GDM1 (cell line): ENCODE measurements around the gene DIAPH3.

ENCODE experiments used
- DNase-seq: peaks from one replicate; lab custom pipeline; 2025; lab: John Stamatoyannopoulos, UW

The DIAPH3 gene

DNA sequence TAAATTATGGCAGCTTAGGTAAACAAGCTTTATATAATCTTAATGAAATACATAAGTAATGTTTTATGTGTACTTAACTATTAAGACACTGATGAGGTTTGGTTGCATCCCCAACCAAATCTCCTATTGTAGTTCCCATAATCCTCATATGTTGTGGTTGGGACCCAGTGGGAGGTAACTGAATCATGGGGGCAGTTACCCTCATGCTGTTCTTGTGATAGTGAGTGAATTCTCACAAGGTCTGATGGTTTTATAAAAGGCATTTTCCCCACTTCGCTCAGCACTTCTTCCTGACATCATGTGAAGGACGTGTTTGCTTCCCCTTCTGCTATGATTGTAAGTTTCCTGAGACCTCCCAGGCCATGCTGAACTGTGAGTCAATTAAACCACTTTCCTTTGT, 212.7 kb downstream of the DIAPH3 start:
- no peak for DNase-seq

DNA sequence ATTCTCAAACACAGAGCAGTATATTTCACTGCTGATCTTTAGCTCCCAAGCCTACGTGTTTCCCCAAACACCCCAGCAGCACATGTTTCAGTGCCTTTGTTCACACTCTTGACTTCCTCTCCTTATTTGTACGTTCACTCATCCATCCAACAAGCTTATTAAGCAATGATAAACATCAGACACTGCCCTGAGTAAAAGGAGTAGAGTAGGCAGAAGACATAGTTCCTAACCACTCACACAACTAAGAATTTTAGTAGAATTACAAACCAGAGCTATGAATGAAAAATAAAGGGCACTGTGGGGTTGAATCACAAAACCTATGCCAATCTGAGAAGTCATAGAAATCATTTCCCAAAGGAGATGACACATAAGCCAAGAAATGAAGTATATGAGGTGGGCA, 213.5 kb downstream of the DIAPH3 start:
- no peak for DNase-seq

DNA sequence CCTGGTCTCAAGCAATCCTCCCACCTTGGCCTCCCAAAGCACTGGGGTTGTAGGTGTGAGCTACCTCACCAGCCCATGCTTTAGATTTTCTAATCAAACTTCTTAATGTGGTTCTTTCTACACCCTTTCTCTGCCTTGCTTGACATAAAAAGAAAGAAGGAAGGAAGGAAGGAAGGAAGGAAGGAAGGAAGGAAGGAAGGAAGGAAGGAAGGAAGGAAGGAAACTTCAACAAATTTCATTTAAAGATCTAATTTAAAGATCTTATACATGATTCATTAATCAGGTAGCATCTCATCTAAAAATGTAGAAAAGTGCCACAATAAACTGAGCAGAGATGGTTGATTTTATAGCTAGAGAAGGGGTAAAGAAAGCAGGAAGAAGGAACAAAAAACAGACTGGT, 215.0 kb downstream of the DIAPH3 start:
- no peak for DNase-seq

DNA sequence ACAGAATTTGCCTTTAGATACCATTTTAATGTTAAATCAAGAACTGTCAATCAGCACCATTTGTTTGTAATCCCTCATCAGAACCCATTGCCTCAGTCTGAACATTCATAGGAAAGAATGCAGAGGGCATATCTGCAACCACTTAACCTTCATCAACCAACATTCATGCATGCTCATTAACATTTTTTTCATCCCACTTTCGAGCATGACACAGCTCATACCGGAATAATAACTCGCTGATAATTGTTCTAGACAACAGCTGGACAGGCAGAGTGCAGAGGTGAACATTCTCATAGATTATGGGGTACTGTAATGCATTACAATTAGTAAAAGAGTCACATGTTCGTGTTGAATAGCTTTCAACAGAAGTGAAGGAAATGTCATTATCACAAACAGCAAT, 216.8 kb downstream of the DIAPH3 start:
- no peak for DNase-seq

- no peak for DNase-seq
These were observed 232.1 kb downstream of the DIAPH3 start for GRCh38 chr13:59931621-59932020.

DNA sequence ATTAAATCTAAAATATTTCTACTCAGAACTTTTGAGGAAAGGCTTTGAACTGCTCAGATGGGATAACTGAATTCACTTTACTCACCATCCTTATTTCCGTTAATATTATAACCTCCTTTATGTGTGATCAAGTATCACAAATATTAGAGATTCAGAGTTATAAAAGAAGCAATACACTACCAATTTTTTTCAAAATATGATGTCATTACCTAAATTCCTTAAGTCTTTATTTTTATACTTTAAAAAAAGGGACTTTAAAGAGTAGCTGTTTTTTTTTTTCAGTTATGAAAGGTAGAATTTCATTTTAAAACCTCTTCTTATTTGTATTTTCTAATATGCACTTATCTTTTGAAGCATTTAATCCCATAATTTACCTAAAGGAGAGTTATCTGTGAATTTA, 239.5 kb downstream of the DIAPH3 start:
- DNase-seq: no peak

GRCh38 chr13:59915252-59915651, 248.5 kb downstream of the DIAPH3 start:
- no peak for DNase-seq

DNA sequence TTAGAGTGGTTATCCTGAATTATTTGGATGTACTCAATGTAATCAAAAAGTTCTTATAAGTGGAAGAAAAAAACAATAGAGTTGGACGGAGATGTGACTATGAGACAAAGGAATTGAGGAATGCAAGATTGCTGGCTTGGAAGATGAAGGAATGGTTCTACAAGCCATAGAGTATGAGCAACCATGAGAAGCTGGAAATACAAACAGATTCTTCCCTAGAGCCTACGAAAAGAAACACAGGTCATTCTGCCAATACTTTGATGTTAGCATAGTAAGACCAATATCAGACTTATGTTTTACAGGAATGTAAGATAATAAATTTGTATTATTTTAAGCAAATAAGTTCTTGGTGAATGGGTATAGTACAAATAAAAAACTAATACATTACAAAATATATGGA, 249.2 kb downstream of the DIAPH3 start:
- no peak for DNase-seq

GRCh38 chr13:59906413-59907049, 257.2 kb downstream of the DIAPH3 start:
- DNase-seq: no peak

DNA sequence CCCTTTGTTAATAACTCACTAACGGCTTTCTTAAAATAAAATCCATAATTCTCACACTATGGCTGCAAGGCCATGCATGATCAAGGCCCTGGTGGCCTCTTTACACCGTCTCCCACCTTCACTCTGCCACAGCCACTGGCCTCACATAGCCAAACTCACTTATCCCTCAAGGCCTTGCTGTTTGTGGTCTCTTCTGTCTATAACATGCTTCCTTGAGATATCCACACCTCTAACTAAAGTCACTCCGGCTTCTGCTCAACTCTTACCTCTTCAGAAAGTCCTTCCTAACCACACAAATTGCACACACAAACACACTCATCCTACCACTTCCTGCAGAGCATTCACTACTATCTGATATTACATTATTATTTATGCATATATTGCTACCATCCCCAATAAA, 262.5 kb downstream of the DIAPH3 start:
- DNase-seq: no peak

GRCh38 chr13:59898066-59898465, 265.7 kb downstream of the DIAPH3 start:
- no peak for DNase-seq

- DNase-seq: no peak
These were observed 270.5 kb downstream of the DIAPH3 start for GRCh38 chr13:59893266-59893665.

DNA sequence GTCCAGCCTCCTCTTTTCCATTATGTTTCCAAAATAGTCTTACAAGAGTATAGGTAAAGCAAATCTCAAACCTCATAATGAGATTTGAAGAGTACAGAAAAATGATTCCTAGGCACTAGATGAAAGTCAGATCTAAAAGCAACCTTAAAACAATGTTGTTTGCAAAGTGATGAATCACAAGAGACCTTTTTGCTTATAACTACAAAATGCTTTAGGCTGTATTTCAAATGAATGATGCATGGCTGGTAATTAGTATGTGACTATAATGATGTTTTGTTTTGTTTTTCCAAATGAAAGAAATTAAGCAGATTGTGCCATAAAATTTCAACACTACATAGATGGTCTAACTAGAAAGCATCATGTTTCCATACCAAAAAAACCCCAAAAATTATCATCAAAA, 272.7 kb downstream of the DIAPH3 start:
- DNase-seq: no peak

GRCh38 chr13:59890054-59890453, 273.7 kb downstream of the DIAPH3 start:
- DNase-seq: no peak

- DNase-seq: no peak
These were observed 275.3 kb downstream of the DIAPH3 start for GRCh38 chr13:59888408-59888807.

GRCh38 chr13:59885076-59885475, 278.7 kb downstream of the DIAPH3 start:
- DNase-seq: no peak

DNA sequence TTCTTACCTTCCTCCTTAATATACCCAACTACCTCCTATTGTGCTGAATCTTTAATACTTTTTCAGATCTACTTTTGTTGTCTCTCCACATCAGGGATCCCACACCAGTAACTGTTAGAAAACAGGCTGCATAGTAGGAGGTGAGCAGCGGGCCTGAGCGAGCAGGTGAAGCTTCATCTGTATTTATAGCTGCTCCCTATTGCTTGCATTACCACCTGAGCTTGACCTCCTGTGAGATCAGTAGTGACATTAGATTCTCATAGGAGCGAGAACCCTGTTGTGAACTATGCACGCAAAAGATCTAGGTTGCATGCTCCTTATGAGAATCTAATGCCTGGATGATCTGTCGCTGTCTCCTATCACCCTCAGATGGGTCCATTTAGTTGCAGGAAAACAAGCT, 279.8 kb downstream of the DIAPH3 start:
- DNase-seq: no peak

GRCh38 chr13:59880468-59880867, 283.3 kb downstream of the DIAPH3 start:
- no peak for DNase-seq

- DNase-seq: no peak
These were observed 284.4 kb downstream of the DIAPH3 start for GRCh38 chr13:59879281-59879680.

DNA sequence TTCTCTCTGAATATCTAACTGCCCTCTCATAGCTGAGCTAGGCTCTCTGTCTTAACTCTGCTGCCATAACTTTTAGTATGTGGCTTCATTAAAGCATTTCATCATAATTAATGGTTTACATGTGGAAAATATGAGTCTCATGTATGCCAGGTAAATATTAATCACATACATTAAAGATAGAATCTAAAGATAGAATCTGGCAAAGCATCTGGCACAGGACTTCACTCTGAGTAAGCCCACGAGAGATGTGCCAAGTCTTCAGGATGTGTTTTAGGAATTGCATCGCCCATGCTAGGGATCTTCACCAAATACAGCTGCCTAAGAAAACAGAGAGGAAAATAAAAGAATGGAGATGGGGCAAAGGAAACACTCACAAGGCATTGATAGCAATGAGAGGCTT, 285.8 kb downstream of the DIAPH3 start:
- no peak for DNase-seq

DNA sequence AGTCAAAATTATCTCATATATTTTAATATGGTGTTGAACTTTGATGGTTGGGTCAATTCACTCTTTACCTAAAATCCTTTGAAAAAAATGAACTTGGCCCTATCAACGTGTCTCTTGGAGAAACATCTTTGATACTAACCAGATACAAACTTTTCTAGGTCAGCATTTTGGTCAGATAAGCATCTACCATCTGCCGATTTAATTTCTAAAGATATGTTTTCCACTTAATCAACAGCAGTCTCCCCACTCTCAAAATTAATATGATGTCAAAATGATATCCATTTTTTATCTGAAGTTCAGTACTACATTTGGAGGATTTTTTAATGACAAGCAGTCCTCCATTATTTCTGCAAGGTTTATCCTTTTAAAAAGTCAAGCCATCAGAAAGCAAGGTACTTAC, 288.8 kb downstream of the DIAPH3 start:
- no peak for DNase-seq

DNA sequence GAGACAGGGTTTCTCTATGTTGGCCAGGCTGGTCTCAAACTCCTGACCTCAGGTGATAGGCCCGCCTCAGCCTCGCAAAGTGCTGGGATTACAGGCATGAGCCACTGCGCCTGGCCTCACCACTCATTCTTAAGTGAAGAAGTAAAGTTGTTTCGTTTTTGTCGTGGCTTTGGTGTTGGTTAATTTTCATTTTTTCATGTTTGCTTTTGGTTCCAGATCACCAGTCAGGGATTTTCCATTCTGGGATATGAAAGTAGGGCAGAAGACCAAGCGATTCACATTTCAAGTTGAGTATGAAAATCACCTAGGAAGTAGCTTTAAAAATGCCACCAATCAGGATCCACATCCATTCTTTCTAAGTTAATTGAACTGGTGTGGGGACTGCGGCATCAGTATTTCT, 289.9 kb downstream of the DIAPH3 start:
- no peak for DNase-seq

DNA sequence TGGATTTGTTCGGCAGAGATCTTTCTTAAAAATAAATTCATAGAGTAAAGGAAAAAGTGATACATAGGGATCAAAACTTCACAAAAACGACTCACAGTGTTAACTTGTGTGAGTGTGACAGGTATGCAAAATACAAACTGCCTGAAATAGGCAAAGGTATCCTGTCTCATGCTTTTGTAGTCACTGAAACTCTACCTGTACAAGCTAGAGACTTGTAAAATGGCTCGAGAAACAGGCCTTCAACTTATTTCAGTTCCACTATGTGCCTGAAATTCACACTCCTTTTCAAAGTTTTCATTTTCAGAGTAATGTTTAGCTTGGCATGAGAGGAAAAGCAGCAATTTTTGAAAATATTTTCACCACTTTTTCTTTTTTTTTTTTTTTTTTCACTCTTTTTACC, 290.4 kb downstream of the DIAPH3 start:
- no peak for DNase-seq

- no peak for DNase-seq
These were observed 295.9 kb downstream of the DIAPH3 start for GRCh38 chr13:59867867-59868266.

- DNase-seq: no peak
These were observed 298.3 kb downstream of the DIAPH3 start for GRCh38 chr13:59865398-59865797.
